GM19324 (cell line): Measurements from ENCODE around the gene GAL3ST2.
"Not testable (repeated sequence)": the region's sequence is repeated elsewhere in the genome, so short reads cannot be mapped to it uniquely, and the experiment has no call there.

Experiments
- ATAC-seq: cut with Tn5 transposase; IDR thresholded peaks from one replicate; pipeline ENCODE4 v1.9.1; 2021; ENCODE audit warnings: mild to moderate bottlenecking, moderate library complexity; ENCODE audit not compliant: unreplicated experiment, low FRiP score

Gene GAL3ST2

GRCh38 chr2:241815477-241816430 lies 39.1 kb downstream of the GAL3ST2 start:
- no peak for ATAC-seq

- ATAC-seq: no peak
Observed at GRCh38 chr2:241816431-241817121, 40.0 kb downstream of the GAL3ST2 start.

DNA sequence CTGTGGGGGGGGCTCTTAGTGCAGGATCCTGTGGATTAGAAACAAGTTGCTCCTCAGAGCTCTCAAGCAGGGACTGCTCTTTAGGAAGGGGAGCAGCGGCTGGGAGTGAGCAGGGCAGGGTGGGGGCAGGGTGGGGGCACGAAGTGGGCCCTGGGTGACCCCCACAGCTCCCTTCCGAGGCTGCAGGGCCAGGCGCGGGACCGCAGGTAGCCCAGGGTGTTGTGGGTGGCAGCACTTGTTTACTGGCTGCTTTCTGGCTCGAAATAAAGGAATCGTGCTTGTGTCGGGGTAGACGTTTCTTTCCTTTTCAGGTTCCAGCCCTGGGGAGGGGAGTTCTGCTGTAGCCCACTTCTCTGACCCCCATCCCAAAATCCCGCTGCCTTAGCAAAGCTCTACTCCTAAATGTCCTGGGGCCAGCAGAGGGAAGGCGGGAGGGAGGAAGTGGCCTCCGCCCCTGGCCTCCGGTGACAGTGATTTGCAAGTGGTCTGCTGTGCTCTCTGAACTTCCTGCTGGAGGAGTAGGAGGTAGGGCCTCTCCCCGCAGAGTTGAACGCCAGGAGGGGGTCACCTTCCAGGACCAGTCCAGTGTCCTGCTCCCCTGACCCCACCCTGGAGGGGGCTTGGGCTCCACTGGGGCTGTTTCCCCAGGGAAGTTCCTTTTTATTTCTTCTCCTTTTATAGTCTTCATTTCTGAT lies 40.7 kb downstream of the GAL3ST2 start:
- ATAC-seq: no peak

GRCh38 chr2:241817821-241818215 lies 41.2 kb downstream of the GAL3ST2 start:
- ATAC-seq: not testable (repeated sequence)

GRCh38 chr2:241818229-241818942 lies 41.8 kb downstream of the GAL3ST2 start:
- no peak for ATAC-seq

DNA sequence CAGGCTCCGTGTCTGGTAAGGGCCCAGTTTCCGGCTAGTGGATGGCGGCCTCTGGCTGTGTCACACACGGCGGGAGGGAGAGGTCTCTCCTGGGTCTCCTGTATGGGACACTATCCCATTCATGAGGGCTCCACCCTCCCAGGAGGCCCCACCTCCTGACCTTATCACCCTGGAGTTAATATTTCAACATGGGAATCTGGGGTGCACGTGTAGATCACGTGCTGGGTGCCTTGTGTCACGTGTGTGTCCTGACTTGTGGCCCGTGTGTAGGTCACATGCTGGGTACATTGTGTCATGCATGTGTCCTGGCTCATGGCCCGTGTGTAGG lies 42.3 kb downstream of the GAL3ST2 start:
- ATAC-seq: no peak

DNA sequence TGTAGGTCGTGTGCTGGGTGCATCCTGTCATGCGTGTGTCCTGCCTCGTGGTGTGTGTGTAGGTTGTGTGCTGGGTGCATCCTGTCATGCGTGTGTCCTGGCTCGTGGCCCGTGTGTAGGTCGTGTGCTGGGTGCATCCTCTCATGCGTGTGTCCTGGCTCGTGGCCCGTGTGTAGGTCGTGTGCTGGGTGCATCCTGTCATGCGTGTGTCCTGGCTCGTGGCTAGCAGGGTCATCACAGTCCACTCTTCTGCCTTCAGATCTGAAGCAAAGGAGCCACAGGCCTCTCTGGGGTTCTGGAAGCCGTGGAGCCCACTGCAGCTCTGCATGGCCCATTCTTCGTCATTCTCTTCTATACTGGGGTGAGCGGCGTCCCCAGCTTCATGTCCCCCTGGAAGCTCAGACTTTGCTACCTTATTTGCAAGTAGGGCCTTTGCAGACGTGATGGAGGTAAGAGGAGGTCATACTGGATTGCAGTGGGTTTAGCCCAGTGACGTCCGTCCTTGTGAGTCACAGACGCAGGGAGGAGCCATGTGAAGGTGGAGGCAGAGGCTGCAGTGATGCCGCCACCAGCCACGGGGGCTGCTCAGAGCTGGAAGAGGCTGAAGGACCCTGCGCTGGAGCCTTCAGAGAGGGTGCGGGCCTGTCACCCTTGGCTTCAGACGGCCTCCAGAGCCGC lies 43.5 kb downstream of the GAL3ST2 start:
- ATAC-seq: not testable (repeated sequence)

- no peak for ATAC-seq
Observed at GRCh38 chr2:241820625-241821384, 44.2 kb downstream of the GAL3ST2 start.

DNA sequence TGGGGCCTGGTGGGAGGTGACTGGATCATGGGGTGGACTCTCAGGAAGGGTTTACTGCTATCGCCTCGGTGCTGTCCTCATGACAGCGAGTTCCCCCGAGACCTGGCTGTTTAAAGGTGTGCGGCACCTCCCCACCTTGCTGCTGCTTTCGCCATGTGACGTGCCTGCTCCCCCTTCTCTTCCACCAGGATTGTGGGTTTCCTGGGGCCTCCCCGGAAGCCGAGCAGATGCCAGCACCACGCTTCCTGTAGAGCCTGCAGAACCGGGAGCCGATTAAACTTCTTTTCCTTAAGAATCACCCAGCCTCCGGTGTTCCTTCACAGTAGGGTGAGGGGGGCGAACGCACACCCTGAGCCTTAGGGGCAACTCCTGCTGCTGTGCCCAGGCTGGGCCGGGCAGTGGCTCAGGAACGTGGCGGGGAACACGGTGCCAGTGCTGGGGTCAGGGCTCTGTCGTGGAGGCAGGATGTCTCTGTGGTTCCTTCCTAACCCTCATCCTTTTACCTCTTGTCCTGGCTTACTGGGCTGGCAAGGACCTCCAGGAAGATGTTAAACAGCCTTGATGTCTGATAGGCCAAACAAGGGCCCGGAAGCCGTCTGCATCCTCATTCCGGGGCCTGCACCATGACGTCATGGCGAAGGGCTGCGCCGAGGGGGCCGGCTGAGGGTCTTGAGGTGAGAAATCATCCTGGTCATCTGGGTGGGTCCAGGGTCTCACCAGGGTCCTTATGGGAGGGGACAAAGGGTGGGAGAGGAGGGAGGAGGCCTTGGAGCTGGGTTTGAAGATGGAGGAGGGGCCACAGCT lies 45.0 kb downstream of the GAL3ST2 start:
- ATAC-seq: no peak

- no peak for ATAC-seq
Observed at GRCh38 chr2:241822264-241822623, 45.6 kb downstream of the GAL3ST2 start.

DNA sequence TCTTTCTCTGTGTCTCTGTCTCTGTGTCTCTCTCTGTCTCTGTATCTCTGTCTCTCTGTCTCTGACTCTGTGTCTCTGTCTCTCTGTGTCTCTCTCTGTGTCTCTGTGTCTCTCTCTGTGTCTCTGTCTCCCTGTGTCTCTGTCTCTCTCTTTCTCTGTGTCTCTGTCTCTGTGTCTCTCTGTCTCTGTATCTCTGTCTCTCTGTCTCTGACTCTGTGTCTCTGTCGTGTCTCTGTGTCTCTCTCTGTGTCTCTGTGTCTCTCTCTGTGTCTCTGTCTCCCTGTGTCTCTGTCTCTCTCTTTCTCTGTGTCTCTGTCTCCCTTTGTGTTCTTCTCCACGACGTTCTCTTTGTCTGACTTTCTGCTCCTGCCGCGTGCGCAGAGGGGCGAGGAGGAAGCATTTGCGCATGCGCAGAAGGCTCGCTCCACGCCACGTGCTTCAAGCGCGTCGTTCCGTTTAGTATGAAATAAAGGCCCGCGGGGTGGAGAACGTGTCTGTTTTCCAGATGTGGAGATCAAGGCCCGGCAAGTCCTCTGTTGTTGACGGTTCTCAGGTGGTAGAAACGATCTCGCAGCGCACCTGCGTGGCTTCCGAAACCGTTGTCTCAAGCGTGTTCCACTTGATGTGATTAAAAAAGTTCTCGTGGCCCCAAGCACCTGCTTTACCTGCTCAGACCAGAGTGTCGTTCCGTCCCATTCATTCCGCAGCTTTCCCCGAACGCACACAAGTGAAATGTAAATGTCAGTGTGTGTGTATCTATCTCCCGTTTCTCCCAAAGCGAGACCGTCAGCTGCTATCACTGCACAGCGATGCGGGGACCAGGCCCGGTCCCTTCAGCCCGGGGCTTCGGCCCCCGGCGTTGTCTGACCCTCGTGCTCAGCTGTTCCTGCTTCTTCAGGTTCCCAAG lies 47.2 kb downstream of the GAL3ST2 start:
- ATAC-seq: not testable (repeated sequence)

DNA sequence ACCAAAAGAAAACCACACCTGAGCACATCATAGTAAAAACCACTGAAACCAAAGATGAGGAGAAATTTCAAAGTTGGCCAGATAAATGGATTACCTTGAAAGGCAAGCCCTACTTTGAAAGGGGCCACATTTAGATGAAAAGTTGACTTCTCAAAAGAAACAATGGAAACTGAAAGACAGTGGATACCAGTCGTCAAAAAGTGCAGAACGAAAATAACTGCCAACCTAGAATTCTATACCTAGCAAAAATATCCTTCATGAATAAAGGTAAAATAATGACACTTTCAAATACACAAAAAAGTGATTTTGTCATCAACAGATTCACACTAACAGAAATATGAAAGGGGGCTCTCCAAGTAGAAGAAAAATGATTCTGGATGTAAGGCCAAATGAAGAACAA lies 50.8 kb downstream of the GAL3ST2 start:
- no peak for ATAC-seq

GRCh38 chr2:241833101-241833663 lies 56.6 kb downstream of the GAL3ST2 start:
- ATAC-seq: no peak

GRCh38 chr2:241833756-241834526 lies 57.3 kb downstream of the GAL3ST2 start:
- not testable (repeated sequence) for ATAC-seq

- no peak for ATAC-seq
Observed at GRCh38 chr2:241834527-241835210, 58.0 kb downstream of the GAL3ST2 start.

DNA sequence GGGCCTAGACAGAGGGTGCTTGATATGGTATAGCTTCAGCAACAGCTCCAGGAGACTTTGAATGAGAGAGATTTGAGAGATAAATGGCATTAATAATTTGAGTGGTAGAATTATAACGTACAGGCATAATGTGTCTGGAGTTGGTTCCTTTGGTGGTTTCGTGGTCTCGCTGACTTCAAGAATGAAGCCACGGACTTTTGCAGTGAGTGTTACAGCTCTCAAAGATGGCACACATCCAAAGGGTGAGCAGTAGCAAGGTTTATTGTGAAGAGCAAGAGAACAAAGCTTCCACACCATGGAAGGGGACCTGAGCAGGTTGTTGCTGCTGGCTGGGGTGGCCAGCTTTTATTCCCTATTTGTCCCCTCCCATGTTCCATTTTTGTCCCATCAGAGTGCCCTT lies 59.0 kb downstream of the GAL3ST2 start:
- no peak for ATAC-seq
